Measurements from ENCODE around the gene IFNLR1.
"Not testable (repeated sequence)": the region's sequence is repeated elsewhere in the genome, so short reads cannot be mapped to it uniquely, and the experiment has no call there.

Gene IFNLR1

GRCh38 chr1:24186993-24187790 is at the start of gene IFNLR1:
Gene IFNLR1 (minus strand): TSS chr1:24187289. CDS start chr1:24187248, 41 bp downstream.
- DNase-seq (ENCODE audit: low read depth): peak; percentile 58

GRCh38 chr1:24235921-24236788 is 49.1 kb upstream of the IFNLR1 start:
- no peak for DNase-seq (ENCODE audit: low read depth)

DNA sequence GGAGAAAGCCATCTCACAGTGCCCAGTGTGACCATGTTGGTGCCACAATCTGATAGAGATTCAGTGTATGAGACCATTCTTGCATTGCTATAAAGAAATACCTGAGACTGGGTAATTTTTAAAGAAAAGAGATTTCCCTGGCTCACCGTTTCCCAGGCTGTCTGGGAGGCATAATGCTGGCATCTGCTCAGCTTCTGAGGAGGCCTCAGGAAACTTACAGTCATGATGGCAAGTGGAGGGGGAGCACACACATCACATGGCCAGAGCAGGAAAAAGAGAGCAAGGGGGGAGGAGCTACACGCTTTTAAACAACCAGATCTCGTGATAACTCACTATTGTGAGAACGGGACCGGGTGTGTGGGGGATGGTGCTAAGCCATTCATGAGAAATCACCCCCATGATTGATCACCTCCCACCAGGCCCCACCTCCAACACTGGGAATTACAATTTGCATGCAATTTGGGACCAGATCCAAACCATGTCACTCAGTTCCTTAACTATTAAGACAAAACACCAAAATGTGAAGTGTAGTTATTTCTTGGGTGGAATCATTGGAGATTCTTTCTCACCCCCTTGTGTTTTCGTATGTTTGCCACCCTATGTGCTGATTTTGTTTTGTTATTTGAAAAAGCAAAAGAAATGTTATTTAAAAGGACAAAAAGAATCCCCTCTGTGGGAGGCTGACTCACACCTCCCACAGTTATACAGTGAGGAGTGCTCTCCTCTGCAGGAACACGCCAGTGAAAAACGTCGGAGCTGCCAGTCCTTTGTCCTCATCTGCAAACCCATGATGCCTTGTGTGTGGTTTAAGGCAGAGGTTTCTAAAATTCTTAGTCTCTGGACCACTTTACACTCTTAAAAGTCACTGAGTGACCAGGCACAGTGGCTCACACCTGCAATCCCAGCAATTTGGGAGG is 46.9 kb upstream of the IFNLR1 start:
- no peak for DNase-seq (ENCODE audit: low read depth)

- no peak for DNase-seq (ENCODE audit: low read depth)
Measured at GRCh38 chr1:24231701-24232100, 44.6 kb upstream of the IFNLR1 start.

DNA sequence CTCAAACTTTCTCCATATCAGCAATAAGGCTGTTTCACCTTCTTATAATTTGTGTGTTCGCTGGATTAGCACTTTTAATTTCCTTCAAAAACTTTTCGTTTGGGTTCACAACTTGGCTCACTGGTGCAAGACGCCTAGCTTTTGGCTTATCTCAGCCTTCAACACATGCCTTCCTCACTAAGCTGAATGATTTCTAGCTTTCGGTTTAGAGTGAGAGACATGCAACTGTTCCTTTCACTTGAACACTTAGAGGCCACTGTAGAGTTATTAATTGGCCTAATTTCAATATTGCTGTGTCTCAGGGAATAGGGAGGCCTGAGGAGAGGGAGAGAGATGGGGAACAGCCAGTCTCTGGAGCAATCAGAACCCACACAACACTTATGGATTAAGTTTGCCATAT is 41.2 kb upstream of the IFNLR1 start:
- DNase-seq (ENCODE audit: low read depth): no peak

DNA sequence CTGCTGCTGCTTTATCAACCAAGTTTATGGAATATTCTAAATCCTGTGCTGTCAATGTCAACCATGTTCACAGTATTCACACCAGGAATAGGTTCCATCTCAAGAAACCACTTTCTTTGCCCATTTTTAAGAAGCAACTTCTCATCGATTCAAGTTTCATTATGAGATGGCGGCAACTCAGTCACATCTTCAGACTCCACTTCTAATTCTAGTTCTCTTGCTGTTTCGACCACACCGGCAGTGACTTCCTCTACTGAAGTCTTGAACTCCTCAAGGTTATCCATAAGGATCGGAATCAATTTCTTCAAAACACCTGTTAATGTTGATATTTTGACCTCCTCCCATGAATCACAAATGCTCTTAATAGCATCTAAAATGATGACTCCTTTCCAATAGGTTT is 39.7 kb upstream of the IFNLR1 start:
- DNase-seq (ENCODE audit: low read depth): no peak

GRCh38 chr1:24224761-24225160 is 37.7 kb upstream of the IFNLR1 start:
- no peak for DNase-seq (ENCODE audit: low read depth)

DNA sequence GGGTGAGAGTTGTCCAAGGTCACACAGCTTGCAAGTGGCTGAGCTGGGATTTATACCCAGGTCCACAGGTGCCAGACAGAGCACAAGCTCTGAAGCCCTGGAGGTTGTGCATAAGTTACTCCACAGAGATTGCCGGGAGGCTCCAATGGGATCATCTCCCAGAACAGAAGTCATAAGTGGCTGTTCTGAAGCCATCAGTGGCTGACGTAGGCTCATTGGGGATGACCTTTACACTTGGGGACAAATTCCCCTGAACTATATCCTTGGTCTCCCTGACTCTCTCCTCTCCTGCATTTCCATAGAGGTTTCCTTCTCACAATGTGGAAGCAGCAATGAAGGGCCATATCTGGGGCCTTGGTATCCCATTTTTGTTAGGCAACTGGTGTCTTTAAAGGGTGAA is 37.0 kb upstream of the IFNLR1 start:
- no peak for DNase-seq (ENCODE audit: low read depth)

- DNase-seq (ENCODE audit: low read depth): no peak
Measured at GRCh38 chr1:24222793-24223192, 35.7 kb upstream of the IFNLR1 start.

DNA sequence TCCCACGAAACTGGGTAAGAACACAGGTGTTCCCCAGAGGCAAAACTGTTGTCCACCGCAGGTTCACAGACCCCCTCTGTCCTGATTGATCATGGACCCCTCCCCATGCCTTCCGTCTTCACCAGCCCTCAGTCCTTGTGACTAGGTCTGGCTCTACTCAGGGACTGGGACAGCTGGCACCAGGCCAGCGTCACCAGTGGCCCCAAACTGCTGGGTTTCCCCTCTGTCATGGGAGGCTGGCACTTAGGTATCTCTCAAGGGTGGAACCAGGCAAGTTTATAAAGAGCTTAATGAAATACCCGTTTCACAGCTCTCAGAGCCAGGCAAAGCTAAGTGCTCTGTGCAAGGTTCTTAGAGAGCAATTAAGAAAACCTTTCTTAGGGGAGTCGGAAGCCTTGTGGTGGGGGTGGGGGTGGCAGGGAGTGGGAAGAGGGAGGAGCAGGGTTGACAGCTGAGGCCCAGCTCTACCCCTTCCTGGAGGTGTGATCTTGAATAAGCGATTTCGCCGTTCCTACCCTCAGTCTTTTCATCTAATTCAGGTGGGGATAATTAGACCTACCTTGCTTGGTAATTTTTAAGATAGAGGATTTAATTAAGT is 35.0 kb upstream of the IFNLR1 start:
- DNase-seq (ENCODE audit: low read depth): no peak

GRCh38 chr1:24221246-24221645 is 34.2 kb upstream of the IFNLR1 start:
- no peak for DNase-seq (ENCODE audit: low read depth)

DNA sequence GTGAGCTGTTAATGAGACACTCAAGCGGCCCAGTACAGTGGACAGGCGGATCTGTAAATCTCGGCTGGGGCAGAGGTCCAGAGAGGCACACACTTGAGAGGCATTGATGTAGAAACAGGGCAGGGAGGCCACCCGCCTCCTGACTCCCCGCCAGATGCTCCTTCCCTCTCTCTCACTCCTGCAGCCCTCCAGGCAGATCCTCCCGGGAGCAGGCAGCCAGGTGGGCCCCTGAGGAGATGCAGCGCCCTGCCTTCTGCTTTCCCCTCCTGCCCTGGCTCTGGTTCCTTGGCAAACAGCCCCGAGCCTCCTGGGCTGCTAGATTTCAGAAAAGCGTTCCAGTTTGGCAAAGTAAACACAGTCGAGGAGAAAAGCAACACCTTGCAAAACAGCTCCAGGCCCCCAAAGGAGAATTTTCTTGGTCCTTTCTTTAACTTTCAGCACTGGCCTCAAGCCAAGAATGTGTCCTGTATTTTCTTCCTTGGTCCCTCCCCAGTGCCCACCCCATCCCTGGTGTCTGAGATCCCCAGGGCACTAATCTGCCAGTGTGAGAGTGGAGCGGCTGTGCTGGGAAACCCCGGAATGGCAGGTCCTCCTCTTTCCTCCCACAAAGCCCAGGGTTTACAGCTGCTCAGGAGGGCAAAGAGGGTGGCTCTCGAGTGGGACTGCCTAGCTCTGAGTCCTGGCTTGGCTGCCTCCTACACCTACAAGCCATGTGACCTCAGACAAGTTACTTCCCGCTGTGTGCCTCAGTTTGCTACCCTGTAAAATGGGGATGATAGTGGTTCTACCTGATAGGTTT is 29.4 kb upstream of the IFNLR1 start:
- DNase-seq (ENCODE audit: low read depth): no peak

DNA sequence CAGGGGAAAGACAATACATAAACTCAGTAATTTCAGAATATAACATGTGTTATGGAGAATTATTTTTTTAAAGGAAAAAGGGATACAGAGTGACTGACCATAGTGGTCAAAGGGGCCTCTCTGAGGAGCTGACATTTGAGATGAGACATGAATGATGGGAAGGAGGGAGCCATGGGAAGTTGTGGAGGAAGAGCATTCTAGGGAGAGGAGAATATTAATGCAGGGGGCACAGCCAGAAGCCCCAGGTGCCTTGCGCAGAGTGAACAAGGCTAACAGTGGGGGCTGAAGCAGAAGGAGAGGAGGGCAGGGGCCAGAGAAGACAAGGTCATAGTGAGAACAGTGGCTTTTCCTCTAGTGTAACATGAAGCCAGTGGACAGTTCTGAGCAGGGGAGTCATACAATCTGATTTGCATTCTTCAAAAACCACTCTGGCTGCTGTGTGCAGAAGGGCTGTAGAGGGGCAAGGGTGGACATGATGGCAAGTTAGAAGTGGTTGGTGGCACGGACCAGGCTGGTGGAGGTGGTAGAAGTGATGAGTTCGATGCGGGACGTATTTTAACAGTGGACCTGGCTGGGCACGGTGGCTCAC is 28.2 kb upstream of the IFNLR1 start:
- DNase-seq (ENCODE audit: low read depth): no peak

DNA sequence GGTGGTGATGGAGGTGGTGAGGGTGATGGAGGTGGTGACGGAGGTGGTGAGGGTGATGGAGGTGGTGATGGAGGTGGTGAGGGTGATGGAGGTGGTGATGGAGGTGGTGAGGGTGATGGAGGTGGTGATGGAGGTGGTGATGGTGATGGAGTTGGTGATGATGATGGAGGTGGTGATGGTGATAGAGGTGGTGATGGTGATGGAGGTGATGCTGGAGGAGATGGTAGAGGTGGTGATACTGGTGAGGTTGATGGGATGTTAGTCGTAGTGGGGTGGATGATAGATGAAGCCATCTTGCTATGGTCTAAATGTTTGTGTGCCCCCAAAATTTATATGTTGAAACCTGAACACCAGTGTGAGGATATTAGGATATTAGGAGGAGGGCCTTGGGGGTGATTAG is 25.3 kb upstream of the IFNLR1 start:
- no peak for DNase-seq (ENCODE audit: low read depth)

GRCh38 chr1:24210195-24210627 is 23.1 kb upstream of the IFNLR1 start:
- DNase-seq (ENCODE audit: low read depth): no peak

- no peak for DNase-seq (ENCODE audit: low read depth)
Measured at GRCh38 chr1:24209097-24209496, 22.0 kb upstream of the IFNLR1 start.

DNA sequence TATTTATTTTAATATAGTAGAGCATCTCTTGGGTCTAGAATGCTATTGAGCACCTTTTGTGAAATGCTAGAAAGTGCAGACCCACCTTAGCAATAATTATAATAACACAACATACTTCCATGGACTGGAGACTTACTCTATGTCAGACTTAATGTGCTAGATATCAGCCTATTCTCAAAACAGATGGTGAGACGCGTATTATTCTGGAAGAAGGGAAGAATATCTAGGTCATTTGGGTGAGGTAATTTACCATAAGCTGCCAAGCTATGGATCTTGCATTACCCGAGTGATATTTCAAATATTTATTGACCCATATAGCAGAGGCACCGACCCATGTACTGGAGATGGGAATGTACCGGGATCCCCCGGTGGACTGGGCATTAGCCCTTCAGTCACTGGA is 20.6 kb upstream of the IFNLR1 start:
- no peak for DNase-seq (ENCODE audit: low read depth)

- DNase-seq (ENCODE audit: low read depth): not testable (repeated sequence)
Measured at GRCh38 chr1:24207395-24207687, 20.3 kb upstream of the IFNLR1 start.

GRCh38 chr1:24206516-24207394 is 19.7 kb upstream of the IFNLR1 start:
- no peak for DNase-seq (ENCODE audit: low read depth)

DNA sequence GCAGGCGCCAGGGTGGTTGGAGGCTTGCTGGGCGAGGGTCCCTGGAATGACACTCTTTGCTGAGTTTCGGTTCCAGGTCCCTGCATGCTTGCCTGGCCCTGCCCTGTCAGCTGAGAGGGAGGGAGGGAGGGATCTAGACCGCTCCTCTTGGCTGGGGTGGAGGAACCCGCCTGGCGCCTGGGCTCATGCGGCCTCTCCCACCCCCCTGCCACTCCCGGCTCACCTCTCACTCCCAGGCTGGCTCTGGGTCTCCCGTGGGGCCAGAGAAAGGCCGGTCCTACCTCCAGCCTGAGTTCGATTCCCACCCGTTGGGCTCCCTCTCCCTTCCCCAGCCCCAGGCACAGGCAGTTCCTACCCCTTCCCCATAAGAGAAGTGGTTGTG is 19.0 kb upstream of the IFNLR1 start:
- DNase-seq (ENCODE audit: low read depth): no peak

All from activated T-helper 1 cell treated with Interleukin-2 at 50 U/mL for 16 hours (primary cell).